GM19372 (cell line): ENCODE results near the gene APOLD1.
"Not testable (repeated sequence)": the region's sequence is repeated elsewhere in the genome, so short reads cannot be mapped to it uniquely, and the experiment has no call there.

Experiments
- ATAC-seq: cut with Tn5 transposase; IDR thresholded peaks from one replicate; pipeline ENCODE4 v1.9.1; 2021; ENCODE audit warnings: mild to moderate bottlenecking, low read depth, moderate library complexity; ENCODE audit not compliant: unreplicated experiment

APOLD1 gene

DNA sequence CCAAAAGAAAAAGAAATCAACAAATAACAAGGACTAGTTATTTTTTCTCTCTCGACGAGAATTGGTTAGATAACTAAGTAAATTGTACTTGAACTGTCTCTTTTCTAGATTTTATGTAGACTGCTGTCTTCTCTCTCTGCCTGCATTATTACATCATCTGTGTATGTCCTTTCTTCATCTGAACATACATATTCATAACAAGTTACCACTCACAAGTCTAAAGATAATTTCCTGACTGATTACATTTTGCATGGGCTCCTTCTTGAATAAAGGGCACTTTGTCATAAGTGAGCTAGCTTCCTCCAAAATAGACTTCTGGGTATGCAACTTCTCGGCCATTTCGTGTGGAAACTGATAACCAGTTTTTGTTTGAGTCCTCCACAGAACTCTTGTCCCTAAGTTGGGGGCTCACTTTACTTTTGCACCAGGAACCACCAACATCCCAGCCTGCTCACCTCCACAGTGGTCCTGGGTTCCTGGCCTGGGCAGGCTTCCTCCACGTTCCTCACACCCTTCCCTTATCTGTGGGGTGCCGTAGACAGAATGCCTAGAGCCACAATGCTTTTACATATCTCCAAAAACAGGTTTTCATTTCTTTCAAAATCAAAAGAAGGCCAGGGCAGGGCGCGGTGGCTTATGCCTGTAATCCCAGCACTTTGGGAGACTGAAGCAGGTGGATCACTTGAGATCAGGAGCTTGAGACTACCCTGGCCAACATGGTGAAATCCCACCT is 21.5 kb downstream of the APOLD1 start:
- ATAC-seq, result no peak

GRCh38 chr12:12807517-12807903 is 22.1 kb downstream of the APOLD1 start:
- ATAC-seq, result not testable (repeated sequence)

GRCh38 chr12:12807970-12808702 is 22.7 kb downstream of the APOLD1 start:
- ATAC-seq, result peak; percentile 55

GRCh38 chr12:12810553-12811021 is 25.1 kb downstream of the APOLD1 start:
- no peak for ATAC-seq

- ATAC-seq, result no peak
Measured at GRCh38 chr12:12811343-12811742, 25.9 kb downstream of the APOLD1 start.

DNA sequence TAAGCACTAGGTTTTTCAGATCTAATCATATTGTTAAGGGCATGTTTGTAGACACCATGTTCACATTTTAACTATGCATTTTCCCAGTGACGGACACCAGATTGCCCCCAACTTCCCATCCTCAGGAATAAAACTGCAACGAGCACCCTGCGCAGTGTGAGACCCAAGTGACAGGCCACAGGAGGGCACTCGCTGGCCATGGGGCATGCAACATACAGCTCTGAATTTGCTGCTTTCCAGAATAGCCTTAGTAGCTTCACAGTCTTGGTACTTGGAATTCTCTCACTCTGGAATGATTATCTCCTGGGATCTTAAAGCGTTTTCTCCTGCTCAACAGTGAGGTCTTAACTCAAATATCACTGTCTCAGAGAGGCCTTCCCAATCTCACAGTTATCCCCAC is 26.7 kb downstream of the APOLD1 start:
- no peak for ATAC-seq

- no peak for ATAC-seq
Measured at GRCh38 chr12:12812618-12813119, 27.2 kb downstream of the APOLD1 start.

DNA sequence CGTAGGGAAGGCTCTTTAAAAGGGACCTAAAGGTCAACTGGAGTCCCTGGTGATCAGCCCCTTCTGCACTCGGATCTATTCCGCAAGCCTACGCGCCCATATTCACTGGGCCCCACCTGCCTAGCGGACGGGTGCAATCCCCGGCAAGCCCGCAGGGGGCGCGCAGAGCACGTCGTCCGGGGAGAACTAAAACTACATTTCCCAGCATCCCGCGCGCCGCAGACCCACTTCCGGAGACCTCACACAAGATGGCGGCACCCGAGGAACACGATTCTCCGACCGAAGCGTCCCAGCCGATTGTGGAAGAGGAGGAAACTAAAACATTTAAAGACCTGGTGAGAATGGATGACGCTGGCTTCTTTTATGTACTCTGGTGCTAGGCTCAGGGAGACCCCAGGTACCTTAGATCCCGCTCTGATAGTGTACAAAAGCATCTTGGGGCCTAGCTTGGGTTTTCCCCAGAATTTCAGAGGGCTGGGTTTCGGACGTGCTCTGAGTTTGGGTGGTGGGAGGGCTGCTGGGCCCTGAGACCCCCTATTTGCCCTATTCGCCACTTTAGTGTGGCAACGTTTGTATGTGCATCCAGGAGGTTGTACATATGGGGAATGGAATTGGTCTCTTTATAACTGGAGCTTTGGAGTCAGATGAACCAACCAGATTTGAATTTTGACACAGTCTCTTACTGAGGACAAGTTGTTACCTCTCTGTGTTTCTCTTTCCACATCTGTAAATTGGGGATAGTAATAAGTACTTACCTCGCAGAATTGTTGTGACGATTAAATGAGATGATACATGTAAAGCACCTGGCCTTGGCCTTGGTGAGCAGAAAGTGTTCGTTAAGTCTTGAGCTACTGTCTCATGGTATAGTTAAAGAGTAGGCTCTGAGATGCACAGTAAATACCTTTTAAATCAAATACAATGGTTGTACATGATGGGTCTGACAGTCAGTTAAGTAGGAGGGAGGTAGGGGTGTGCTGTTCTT is 28.0 kb downstream of the APOLD1 start, which contains the start of gene DDX47:
Gene DDX47 (plus strand): TSS at position 227 of the 982 bp plus-strand sequence. CDS start 22 bp downstream, at position 249.
- ATAC-seq, result peak; percentile 69

- peak; percentile 63 for ATAC-seq
Measured at GRCh38 chr12:12817616-12818015, 32.2 kb downstream of the APOLD1 start.

DNA sequence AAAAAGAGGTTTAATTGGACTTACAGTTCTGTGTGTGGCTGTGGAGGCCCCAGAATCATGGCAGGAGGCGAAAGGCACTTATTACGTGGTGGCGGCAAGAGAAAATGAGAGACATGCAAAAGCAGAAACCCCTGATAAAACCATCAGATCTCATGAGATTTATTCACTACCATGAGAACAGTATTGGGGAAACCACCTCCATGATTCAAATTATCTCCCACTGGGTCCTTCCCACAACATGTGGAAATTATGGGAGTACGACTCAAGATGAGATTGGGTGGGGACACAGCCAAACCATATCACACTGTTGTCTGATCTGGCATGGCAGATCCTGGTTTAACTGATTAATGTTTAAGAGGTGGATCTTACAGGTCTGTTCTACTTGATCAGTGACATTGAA is 33.2 kb downstream of the APOLD1 start:
- ATAC-seq, result no peak

DNA sequence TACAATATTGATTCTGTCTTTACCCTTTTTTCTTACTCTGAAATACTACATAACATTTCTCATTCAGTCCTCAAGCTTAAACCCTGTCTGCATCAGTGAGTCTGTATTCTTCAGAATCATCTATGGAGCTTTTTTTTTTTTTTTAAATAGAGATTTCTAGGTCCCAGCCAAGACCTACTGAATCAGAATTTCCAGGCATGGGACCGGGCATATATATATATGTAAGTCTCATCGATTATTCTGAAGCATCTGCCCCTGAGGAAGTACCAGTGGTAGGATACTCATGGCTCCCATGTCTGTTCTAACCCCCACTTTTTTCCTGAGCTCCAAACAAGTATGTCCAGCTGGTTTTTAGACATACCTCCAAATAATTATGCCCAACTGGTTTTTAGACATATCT is 33.8 kb downstream of the APOLD1 start:
- no peak for ATAC-seq

DNA sequence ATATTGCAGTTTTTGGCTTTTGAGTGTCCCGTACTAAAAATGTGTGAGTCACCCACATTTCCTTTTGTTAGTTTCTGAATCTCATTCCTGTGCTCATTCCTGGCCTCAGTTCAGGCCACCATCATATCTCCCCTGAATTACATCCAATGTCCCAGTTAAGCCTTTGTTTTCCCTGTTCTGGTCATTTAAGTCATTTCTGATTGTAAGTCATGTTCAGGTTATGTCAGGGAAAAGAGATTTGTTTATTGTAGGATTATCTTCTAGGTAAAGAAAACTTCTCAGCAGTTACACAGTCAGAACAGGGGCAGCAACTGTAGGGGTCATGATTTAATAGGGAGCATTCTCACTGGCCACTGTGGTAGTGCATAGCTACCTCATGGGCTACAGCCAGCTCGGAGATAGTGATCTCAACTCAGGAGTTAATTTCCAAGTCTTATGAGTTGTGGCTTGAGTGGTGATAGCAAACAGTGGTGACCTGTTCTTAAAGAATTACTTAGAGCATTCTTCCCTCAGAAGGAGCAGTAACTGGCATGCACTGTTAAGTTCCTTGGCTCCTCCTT is 34.4 kb downstream of the APOLD1 start:
- no peak for ATAC-seq

DNA sequence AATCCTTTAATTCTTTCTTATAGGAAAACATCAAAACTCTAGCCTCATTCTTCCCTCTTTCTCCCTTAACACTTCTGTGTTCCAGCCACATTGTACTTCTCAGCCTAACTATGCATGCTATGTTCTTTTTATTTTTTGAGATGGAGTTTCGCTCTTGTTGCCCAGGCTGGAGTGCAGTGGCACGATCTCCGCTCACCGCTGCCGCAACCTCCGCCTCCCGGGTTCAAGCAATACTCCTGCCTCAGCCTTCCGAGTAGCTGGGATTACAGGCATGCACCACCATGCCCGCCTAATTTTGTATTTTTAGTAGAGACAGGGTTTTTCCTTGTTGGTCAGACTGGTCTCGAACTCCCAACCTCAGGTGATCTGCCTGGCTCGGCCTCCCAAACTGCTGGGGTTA is 34.9 kb downstream of the APOLD1 start:
- not testable (repeated sequence) for ATAC-seq

DNA sequence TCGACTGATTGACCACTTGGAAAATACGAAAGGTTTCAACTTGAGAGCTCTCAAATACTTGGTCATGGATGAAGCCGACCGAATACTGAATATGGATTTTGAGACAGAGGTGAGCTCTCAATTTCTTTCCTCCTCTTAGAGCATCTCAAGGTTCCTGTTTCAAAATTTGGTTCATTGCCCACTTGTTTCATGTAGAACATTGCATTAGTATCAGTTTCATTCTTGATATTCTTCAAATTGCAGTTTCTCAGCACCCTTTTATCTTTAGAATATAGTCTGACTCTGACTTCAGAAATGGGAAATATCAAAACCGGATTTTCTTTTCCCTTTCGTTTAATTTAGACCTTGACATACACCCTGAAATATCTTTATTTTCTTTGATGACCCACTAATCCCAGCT is 36.5 kb downstream of the APOLD1 start:
- ATAC-seq, result peak; percentile 45

GRCh38 chr12:12822886-12823285 is 37.4 kb downstream of the APOLD1 start:
- no peak for ATAC-seq

GRCh38 chr12:12823300-12823699 is 37.8 kb downstream of the APOLD1 start:
- ATAC-seq, result no peak

DNA sequence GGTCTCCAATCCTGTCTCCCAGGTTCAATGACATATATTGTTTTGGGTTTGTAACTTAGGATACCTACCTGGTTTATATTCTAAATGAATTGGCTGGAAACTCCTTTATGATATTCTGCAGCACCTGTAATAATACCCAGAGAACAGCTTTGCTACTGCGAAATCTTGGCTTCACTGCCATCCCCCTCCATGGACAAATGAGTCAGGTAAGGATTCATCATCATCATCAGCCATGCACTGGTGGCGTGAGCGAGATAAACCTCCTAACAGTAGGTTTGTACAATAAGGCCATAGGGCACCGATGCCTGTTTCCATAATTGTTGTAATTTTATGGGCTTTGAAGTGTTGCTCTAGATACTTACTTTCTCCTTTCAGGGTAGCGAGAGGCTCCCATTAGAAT is 38.4 kb downstream of the APOLD1 start:
- no peak for ATAC-seq

GRCh38 chr12:12835378-12836146 is 50.1 kb downstream of the APOLD1 start:
- ATAC-seq, result no peak

- no peak for ATAC-seq
Measured at GRCh38 chr12:12836571-12836970, 51.1 kb downstream of the APOLD1 start.
